ENCODE measurements around the gene GUCY1A1. TPM values are rescaled to one million over a fixed set of nuclear protein-coding genes. Genes with fewer than 3 reads are reported as not detected.

Gene GUCY1A1
- total RNA-seq, 1 donor from 2014 or later = 0.71 TPM

- Mint-ChIP-seq H3K27ac (no peak overlapping the region), H3K9me3 (no peaks in the 10 kb centered on the region), H3K36me3 (ENCODE audit: low read depth) (no peaks in the 10 kb centered on the region), H3K4me3 (no peak overlapping the region), H3K27me3 (no peaks in the 10 kb centered on the region), H3K4me1 (no peaks in the 10 kb centered on the region)
- CTCF ChIA-PET = no interaction called here
- intact Hi-C loops (cut with micrococcal nuclease) = no loop called here
- no peak for ATAC-seq (ENCODE audit: low read depth)
- TF ChIP-seq CTCF (IDR thresholded peaks at IDR 0.05) = no peak
- no peak for DNase-seq
- POLR2A ChIA-PET = no interaction called here
Measured at GRCh38 chr4:155708782-155709181, 42.1 kb downstream of the GUCY1A1 start.

DNA sequence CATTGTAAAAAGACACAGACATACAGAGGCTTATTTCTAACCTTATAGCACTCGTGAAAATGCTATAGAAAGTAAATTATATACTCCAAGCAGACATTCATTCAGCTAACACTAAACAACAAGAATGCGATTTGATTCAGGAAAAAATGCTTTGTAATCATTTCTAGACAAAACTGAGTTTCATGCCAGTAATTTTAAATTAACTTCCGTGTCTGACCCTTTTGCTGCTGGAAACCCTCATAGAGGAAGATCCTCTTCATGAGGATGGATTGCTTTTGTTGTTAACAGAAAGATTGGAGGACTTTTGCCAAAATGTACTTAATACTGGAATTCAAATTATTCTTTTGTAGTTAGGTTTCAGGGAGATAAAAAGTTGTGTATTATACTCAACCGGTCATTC, 43.3 kb downstream of the GUCY1A1 start:
- intact Hi-C loops (cut with micrococcal nuclease) = no loop called here
- Mint-ChIP-seq H3K4me1 (no peaks in the 10 kb centered on the region), H3K36me3 (ENCODE audit: low read depth) (no peaks in the 10 kb centered on the region), H3K27me3 (no peaks in the 10 kb centered on the region), H3K9me3 (no peaks in the 10 kb centered on the region), H3K4me3 (no peak overlapping the region), H3K27ac (no peak overlapping the region)
- TF ChIP-seq CTCF (IDR thresholded peaks at IDR 0.05) = no peak
- ATAC-seq (ENCODE audit: low read depth) = no peak
- DNase-seq = no peak
- POLR2A ChIA-PET = no interaction called here
- CTCF ChIA-PET = no interaction called here

DNA sequence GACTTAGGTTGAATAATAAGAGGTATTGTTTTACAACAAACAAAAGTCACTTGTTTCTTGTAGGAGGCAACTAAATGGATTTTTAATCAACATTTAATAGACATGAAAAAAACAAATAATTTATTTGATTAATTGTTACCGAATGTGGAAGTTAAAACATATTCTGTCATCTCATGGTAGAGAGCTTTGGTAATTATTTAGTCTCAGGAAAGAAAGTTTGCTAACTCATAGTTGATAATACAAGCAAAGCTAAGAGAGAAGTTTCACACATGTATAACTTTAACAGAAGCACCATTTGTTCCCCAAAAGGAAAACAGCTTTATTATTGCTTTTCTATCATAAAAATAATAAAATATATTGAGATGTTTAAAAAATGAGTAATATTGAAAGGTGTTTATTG, 44.9 kb downstream of the GUCY1A1 start:
- CTCF ChIA-PET = no interaction called here

GRCh38 chr4:155712846-155713245, 46.2 kb downstream of the GUCY1A1 start:
- ChIA-PET CTCF (no interaction called here), POLR2A (no interaction called here)
- Mint-ChIP-seq H3K36me3 (ENCODE audit: low read depth) (no peaks in the 10 kb centered on the region), H3K9me3 (no peaks in the 10 kb centered on the region), H3K4me3 (no peak overlapping the region), H3K27me3 (no peaks in the 10 kb centered on the region), H3K27ac (no peak overlapping the region), H3K4me1 (no peaks in the 10 kb centered on the region)
- intact Hi-C loops (cut with micrococcal nuclease) = no loop called here
- DNase-seq (no peak), ATAC-seq (ENCODE audit: low read depth) (no peak)
- TF ChIP-seq CTCF (IDR thresholded peaks at IDR 0.05) = no peak

More for the DNA sequence above, 44.9 kb downstream of the GUCY1A1 start:
- POLR2A ChIA-PET = no interaction called here
- H3K27me3 Mint-ChIP-seq = no peaks in the 10 kb centered on the region
- H3K27ac Mint-ChIP-seq = no peak overlapping the region
- no peaks in the 10 kb centered on the region for H3K9me3 Mint-ChIP-seq
- ATAC-seq (ENCODE audit: low read depth) = no peak
- no peak for DNase-seq
- H3K4me1 Mint-ChIP-seq = no peaks in the 10 kb centered on the region
- intact Hi-C loops (cut with micrococcal nuclease) = no loop called here
- TF ChIP-seq CTCF (IDR thresholded peaks at IDR 0.05) = no peak
- no peak overlapping the region for H3K4me3 Mint-ChIP-seq
- H3K36me3 Mint-ChIP-seq (ENCODE audit: low read depth) = no peaks in the 10 kb centered on the region

GRCh38 chr4:155713911-155714310, 47.3 kb downstream of the GUCY1A1 start:
- CTCF ChIA-PET = no interaction called here

More at GRCh38 chr4:155713911-155714310, 47.3 kb downstream of the GUCY1A1 start:
- intact Hi-C loops (cut with micrococcal nuclease) = no loop called here
- no peaks in the 10 kb centered on the region for H3K36me3 Mint-ChIP-seq (ENCODE audit: low read depth)
- no peaks in the 10 kb centered on the region for H3K27me3 Mint-ChIP-seq
- TF ChIP-seq CTCF (IDR thresholded peaks at IDR 0.05) = no peak
- POLR2A ChIA-PET = no interaction called here
- DNase-seq (no peak), ATAC-seq (ENCODE audit: low read depth) (no peak)
- H3K27ac Mint-ChIP-seq = no peak overlapping the region
- no peaks in the 10 kb centered on the region for H3K9me3 Mint-ChIP-seq
- H3K4me3 Mint-ChIP-seq = no peak overlapping the region
- no peaks in the 10 kb centered on the region for H3K4me1 Mint-ChIP-seq
